GM20431 (cell line): ENCODE measurements around the gene PRRX1.

Experiments used
- in situ Hi-C: fragments of 300-500 bp; cut with MseI, MboI; formaldehyde crosslinking; loops from one replicate; pipeline ENCODE4 v1.15.0; 2020; ENCODE audit warnings: low sequenced_read_pairs; ENCODE audit not compliant: unreplicated experiment

PRRX1 gene

GRCh38 chr1:170707959-170708655 is 44.2 kb downstream of the PRRX1 start:
- in situ Hi-C loops, result no loop called here

GRCh38 chr1:170711682-170712081 is 47.8 kb downstream of the PRRX1 start:
- in situ Hi-C loops, result no loop called here

- in situ Hi-C loops, result no loop called here
Measured at GRCh38 chr1:170714163-170714562, 50.2 kb downstream of the PRRX1 start.

- in situ Hi-C loops, result no loop called here
Measured at GRCh38 chr1:170714938-170715337, 51.0 kb downstream of the PRRX1 start.

- in situ Hi-C loops, result no loop called here
Measured at GRCh38 chr1:170716835-170717429, 53.0 kb downstream of the PRRX1 start.

GRCh38 chr1:170720661-170721060 is 56.7 kb downstream of the PRRX1 start:
- in situ Hi-C loops, result no loop called here

- in situ Hi-C loops, result no loop called here
Measured at GRCh38 chr1:170721621-170722020, 57.7 kb downstream of the PRRX1 start.

GRCh38 chr1:170723518-170723917 is 59.6 kb downstream of the PRRX1 start:
- in situ Hi-C loops, result no loop called here

- in situ Hi-C loops, result no loop called here
Measured at GRCh38 chr1:170725326-170725725, 61.4 kb downstream of the PRRX1 start.

GRCh38 chr1:170727963-170728362 is 64.0 kb downstream of the PRRX1 start:
- in situ Hi-C loops, result no loop called here

- in situ Hi-C loops, result no loop called here
Measured at GRCh38 chr1:170729225-170730002, 65.5 kb downstream of the PRRX1 start.

GRCh38 chr1:170730014-170730413 is 66.1 kb downstream of the PRRX1 start:
- in situ Hi-C loops, result no loop called here

GRCh38 chr1:170730438-170730837 is 66.5 kb downstream of the PRRX1 start:
- in situ Hi-C loops, result no loop called here

- in situ Hi-C loops, result no loop called here
Measured at GRCh38 chr1:170731566-170732251, 67.8 kb downstream of the PRRX1 start.

- in situ Hi-C loops, result no loop called here
Measured at GRCh38 chr1:170732252-170732588, 68.3 kb downstream of the PRRX1 start.

- in situ Hi-C loops, result no loop called here
Measured at GRCh38 chr1:170734412-170735175, 70.7 kb downstream of the PRRX1 start.

- in situ Hi-C loops, result no loop called here
Measured at GRCh38 chr1:170735366-170736263, 71.7 kb downstream of the PRRX1 start.

- in situ Hi-C loops, result no loop called here
Measured at GRCh38 chr1:170739803-170740202, 75.9 kb downstream of the PRRX1 start.

- in situ Hi-C loops, result no loop called here
Measured at GRCh38 chr1:170741678-170742077, 77.7 kb downstream of the PRRX1 start.
